Uterus (tissue), 2 donors: ENCODE results near the gene TGFBI.

ENCODE experiments used
- CTCF ChIP-seq, 4 experiments: fragments of 200-600 bp in 2 of 4; fragments of 450-650 bp in 2 of 4; sonication (generic) in 2 of 4; IDR thresholded peaks; one replicate each; pipeline ENCODE4 v1.5.1; 2016 to 2019; ENCODE audit warnings: antibody characterized with exemption in 4 of 4, mild to moderate bottlenecking in 2 of 4, moderate library complexity in 1 of 4
- POLR2A ChIP-seq, 2 donors: fragments of 450-650 bp; IDR thresholded peaks; one replicate each; pipeline ENCODE4 v1.6.1; 2016; ENCODE audit warnings: antibody characterized with exemption in 2 of 2, mild to moderate bottlenecking in 1 of 2, moderate library complexity in 1 of 2

GRCh38 chr5:136015003-136015375 is 13.8 kb upstream of the TGFBI start:
- TF ChIP-seq CTCF (IDR thresholded peaks at IDR 0.05) = no peak
- no peak for TF ChIP-seq POLR2A (IDR thresholded peaks at IDR 0.05)
